Activated CD4-positive, alpha-beta memory T cell treated with anti-CD3 and anti-CD28 coated beads for 36 hours (primary cell): ENCODE results near the gene CPEB1. TPM values are rescaled to one million over a fixed set of nuclear protein-coding genes. Genes with fewer than 3 reads are reported as not detected.

ENCODE experiments used
- CTCF ChIA-PET: fragments of 350-600 bp; sonication (Branson Sonifier 250); formaldehyde crosslinking; loops from one replicate; lab custom pipeline; 2021; ENCODE audit warnings: antibody characterized with exemption, inconsistent platforms; lab: Charles Lee
- POLR2A ChIA-PET: fragments of 350-600 bp; sonication (Branson Sonifier 250); formaldehyde crosslinking; loops from one replicate; lab custom pipeline; 2021; ENCODE audit warnings: antibody characterized with exemption; lab: Charles Lee
- DNase-seq: peaks from one replicate; pipeline ENCODE4 v3.0.0-alpha.2; 2020
- H3K27ac Mint-ChIP-seq: one replicate; pipeline ENCODE4 v1.8.0; 2021; ENCODE audit warnings: mixed read lengths
- H3K27me3 Mint-ChIP-seq: one replicate; pipeline ENCODE4 v1.8.0; 2021; ENCODE audit warnings: mixed read lengths
- H3K36me3 Mint-ChIP-seq: one replicate; pipeline ENCODE4 v1.8.0; 2021; ENCODE audit warnings: mixed read lengths
- H3K4me1 Mint-ChIP-seq: one replicate; pipeline ENCODE4 v1.8.0; 2021; ENCODE audit warnings: low read depth, mixed read lengths
- H3K4me3 Mint-ChIP-seq: one replicate; pipeline ENCODE4 v1.8.0; 2021; ENCODE audit warnings: mild to moderate bottlenecking, mixed read lengths
- H3K9me3 Mint-ChIP-seq: one replicate; pipeline ENCODE4 v1.8.0; 2021; ENCODE audit warnings: mixed read lengths
- intact Hi-C: fragments of 100-400 bp; cut with micrococcal nuclease; formaldehyde crosslinking; loops from one replicate; pipeline ENCODE4 v1.15.1; 2023
- total RNA-seq, 2 experiments: library from RNA; stranded (reverse); gene quantifications; one replicate each; pipeline ENCODE4 v1.2.3, GENCODE V29; 2021

The CPEB1 gene
- total RNA-seq, 2 experiments from 2014 or later: 0.07 to 0.21 TPM

GRCh38 chr15:82613747-82614146, 33.4 kb downstream of the CPEB1 start:
- Mint-ChIP-seq H3K36me3 (no peaks in the 10 kb centered on the region), H3K9me3 (no peaks in the 10 kb centered on the region), H3K4me3 (no peak overlapping the region), H3K4me1 (no peaks in the 10 kb centered on the region), H3K27ac (no peak overlapping the region), H3K27me3 (peaks cover 11% of the 10 kb centered on the region)
- intact Hi-C loops: no loop called here
- CTCF ChIA-PET: no interaction called here
- POLR2A ChIA-PET: no interaction called here
- DNase-seq: no peak

- ChIA-PET POLR2A (no interaction called here), CTCF (interaction anchor here (0.9 kb wide), 1 partner anchor 14 kb away, joined by 3 read pairs; no protein-coding TSS in a partner anchor)
- intact Hi-C loops: no loop called here
- Mint-ChIP-seq H3K27me3 (peaks cover 5% of the 10 kb centered on the region), H3K27ac (no peak overlapping the region), H3K36me3 (no peaks in the 10 kb centered on the region), H3K4me1 (no peaks in the 10 kb centered on the region), H3K4me3 (no peak overlapping the region), H3K9me3 (no peaks in the 10 kb centered on the region)
- DNase-seq: no peak
Measured at GRCh38 chr15:82611348-82611747, 35.8 kb downstream of the CPEB1 start.

- H3K9me3 Mint-ChIP-seq: no peaks in the 10 kb centered on the region
- intact Hi-C loops: no loop called here
- no peaks in the 10 kb centered on the region for H3K36me3 Mint-ChIP-seq
- peaks cover 12% of the 10 kb centered on the region for H3K27me3 Mint-ChIP-seq
- H3K4me3 Mint-ChIP-seq: no peak overlapping the region
- H3K4me1 Mint-ChIP-seq: no peaks in the 10 kb centered on the region
- no peak for DNase-seq
- no peak overlapping the region for H3K27ac Mint-ChIP-seq
- ChIA-PET POLR2A (no interaction called here), CTCF (no interaction called here)
Measured at GRCh38 chr15:82602195-82602594, 45.0 kb downstream of the CPEB1 start.

- Mint-ChIP-seq H3K4me3 (no peak overlapping the region), H3K4me1 (no peaks in the 10 kb centered on the region), H3K36me3 (no peaks in the 10 kb centered on the region), H3K9me3 (no peaks in the 10 kb centered on the region), H3K27ac (no peak overlapping the region), H3K27me3 (peaks cover 12% of the 10 kb centered on the region)
- CTCF ChIA-PET: no interaction called here
- intact Hi-C loops: no loop called here
- no peak for DNase-seq
- POLR2A ChIA-PET: no interaction called here
Measured at GRCh38 chr15:82599862-82600261, 47.3 kb downstream of the CPEB1 start.

GRCh38 chr15:82597815-82598214, 49.3 kb downstream of the CPEB1 start:
- POLR2A ChIA-PET: no interaction called here
- Mint-ChIP-seq H3K4me1 (no peaks in the 10 kb centered on the region), H3K36me3 (no peaks in the 10 kb centered on the region), H3K4me3 (no peak overlapping the region), H3K27me3 (peaks cover 16% of the 10 kb centered on the region), H3K9me3 (no peaks in the 10 kb centered on the region), H3K27ac (no peak overlapping the region)
- CTCF ChIA-PET: no interaction called here
- intact Hi-C loops: no loop called here
- no peak for DNase-seq

- H3K36me3 Mint-ChIP-seq: no peaks in the 10 kb centered on the region
- intact Hi-C loops: no loop called here
- no peak overlapping the region for H3K4me3 Mint-ChIP-seq
- DNase-seq: no peak
- peaks cover 17% of the 10 kb centered on the region for H3K27me3 Mint-ChIP-seq
- POLR2A ChIA-PET: no interaction called here
- H3K4me1 Mint-ChIP-seq: no peaks in the 10 kb centered on the region
- H3K27ac Mint-ChIP-seq: no peak overlapping the region
- no peaks in the 10 kb centered on the region for H3K9me3 Mint-ChIP-seq
- CTCF ChIA-PET: no interaction called here
Measured at GRCh38 chr15:82595766-82596165, 51.4 kb downstream of the CPEB1 start.

- no peak for DNase-seq
- intact Hi-C loops: no loop called here
- CTCF ChIA-PET: no interaction called here
- H3K27ac Mint-ChIP-seq: no peak overlapping the region
- no peaks in the 10 kb centered on the region for H3K4me1 Mint-ChIP-seq
- no peak overlapping the region for H3K4me3 Mint-ChIP-seq
- no peaks in the 10 kb centered on the region for H3K9me3 Mint-ChIP-seq
- peaks cover 16% of the 10 kb centered on the region for H3K27me3 Mint-ChIP-seq
- POLR2A ChIA-PET: no interaction called here
- no peaks in the 10 kb centered on the region for H3K36me3 Mint-ChIP-seq
Measured at GRCh38 chr15:82595203-82595602, 52.0 kb downstream of the CPEB1 start.

GRCh38 chr15:82587805-82588204, 59.4 kb downstream of the CPEB1 start:
- H3K4me1 Mint-ChIP-seq: no peaks in the 10 kb centered on the region
- H3K4me3 Mint-ChIP-seq: no peak overlapping the region
- no peaks in the 10 kb centered on the region for H3K36me3 Mint-ChIP-seq
- H3K9me3 Mint-ChIP-seq: no peaks in the 10 kb centered on the region
- ChIA-PET CTCF (no interaction called here), POLR2A (no interaction called here)
- peaks cover 10% of the 10 kb centered on the region for H3K27me3 Mint-ChIP-seq
- DNase-seq: no peak
- intact Hi-C loops: no loop called here
- H3K27ac Mint-ChIP-seq: no peak overlapping the region

GRCh38 chr15:82585072-82585471, 62.1 kb downstream of the CPEB1 start:
- Mint-ChIP-seq H3K4me1 (no peaks in the 10 kb centered on the region), H3K36me3 (no peaks in the 10 kb centered on the region), H3K4me3 (no peak overlapping the region), H3K27me3 (peaks cover 12% of the 10 kb centered on the region), H3K27ac (no peak overlapping the region), H3K9me3 (no peaks in the 10 kb centered on the region)
- DNase-seq: no peak
- intact Hi-C loops: no loop called here
- CTCF ChIA-PET: no interaction called here
- POLR2A ChIA-PET: interaction anchor here (0.6 kb wide), 1 partner anchor 19 kb away, joined by 3 read pairs; no protein-coding TSS in a partner anchor

GRCh38 chr15:82580713-82581112, 66.5 kb downstream of the CPEB1 start:
- no peaks in the 10 kb centered on the region for H3K36me3 Mint-ChIP-seq
- H3K27ac Mint-ChIP-seq: no peak overlapping the region
- POLR2A ChIA-PET: no interaction called here
- H3K4me1 Mint-ChIP-seq: no peaks in the 10 kb centered on the region
- CTCF ChIA-PET: no interaction called here
- intact Hi-C loops: no loop called here
- no peak for DNase-seq
- H3K27me3 Mint-ChIP-seq: peaks cover 9% of the 10 kb centered on the region
- no peak overlapping the region for H3K4me3 Mint-ChIP-seq
- H3K9me3 Mint-ChIP-seq: no peaks in the 10 kb centered on the region

- intact Hi-C loops: no loop called here
- H3K4me3 Mint-ChIP-seq: no peak overlapping the region
- H3K9me3 Mint-ChIP-seq: no peaks in the 10 kb centered on the region
- H3K36me3 Mint-ChIP-seq: no peaks in the 10 kb centered on the region
- CTCF ChIA-PET: no interaction called here
- H3K4me1 Mint-ChIP-seq: no peaks in the 10 kb centered on the region
- POLR2A ChIA-PET: no interaction called here
- DNase-seq: no peak
- H3K27me3 Mint-ChIP-seq: peaks cover 20% of the 10 kb centered on the region
- no peak overlapping the region for H3K27ac Mint-ChIP-seq
Measured at GRCh38 chr15:82575335-82575734, 71.8 kb downstream of the CPEB1 start.

- no peak overlapping the region for H3K4me3 Mint-ChIP-seq
- H3K27ac Mint-ChIP-seq: no peak overlapping the region
- intact Hi-C loops: no loop called here
- ChIA-PET POLR2A (no interaction called here), CTCF (interaction anchor here (1.2 kb wide), 1 partner anchor 35 kb away, joined by 3 read pairs; no protein-coding TSS in a partner anchor)
- H3K36me3 Mint-ChIP-seq: no peaks in the 10 kb centered on the region
- DNase-seq: no peak
- no peaks in the 10 kb centered on the region for H3K4me1 Mint-ChIP-seq
- H3K27me3 Mint-ChIP-seq: peaks cover 20% of the 10 kb centered on the region
- no peaks in the 10 kb centered on the region for H3K9me3 Mint-ChIP-seq
Measured at GRCh38 chr15:82572986-82573385, 74.2 kb downstream of the CPEB1 start.

- Mint-ChIP-seq H3K36me3 (no peaks in the 10 kb centered on the region), H3K27me3 (peaks cover 20% of the 10 kb centered on the region), H3K9me3 (no peaks in the 10 kb centered on the region), H3K4me3 (no peak overlapping the region), H3K27ac (no peak overlapping the region), H3K4me1 (no peaks in the 10 kb centered on the region)
- no peak for DNase-seq
- POLR2A ChIA-PET: no interaction called here
- CTCF ChIA-PET: no interaction called here
- intact Hi-C loops: no loop called here
Measured at GRCh38 chr15:82572311-82572710, 74.9 kb downstream of the CPEB1 start.
